ENCODE measurements around the gene ZNF500.

- no peak for TF ChIP-seq CEBPB (IDR thresholded peaks at IDR 0.05)
- no peak for TF ChIP-seq RFX5 (IDR thresholded peaks at IDR 0.05)
- TF ChIP-seq CTCF (IDR thresholded peaks at IDR 0.05) = no peak
- TF ChIP-seq ELK1 (IDR thresholded peaks at IDR 0.05; ENCODE audit: low read depth, low read length) = no peak
Observed at GRCh38 chr16:4785758-4786433, 18.9 kb upstream of the ZNF500 start.

All from A549 (cell line).